GM12873 (cell line): Measurements from ENCODE around the gene HPD.
A peak's percentile ranks its signal among the peaks of the same experiment; 100 is the strongest.

Experiments used
- TF ChIP-seq, protein P1 (sequence below): IDR thresholded peaks from 2 replicates; pipeline ENCODE4 v1.5.1; 2012; ENCODE audit warnings: low read depth, mild to moderate bottlenecking, moderate library complexity, low read length, control low read depth; ENCODE audit not compliant: insufficient read depth; ENCODE audit errors: missing control alignments

Gene HPD

DNA sequence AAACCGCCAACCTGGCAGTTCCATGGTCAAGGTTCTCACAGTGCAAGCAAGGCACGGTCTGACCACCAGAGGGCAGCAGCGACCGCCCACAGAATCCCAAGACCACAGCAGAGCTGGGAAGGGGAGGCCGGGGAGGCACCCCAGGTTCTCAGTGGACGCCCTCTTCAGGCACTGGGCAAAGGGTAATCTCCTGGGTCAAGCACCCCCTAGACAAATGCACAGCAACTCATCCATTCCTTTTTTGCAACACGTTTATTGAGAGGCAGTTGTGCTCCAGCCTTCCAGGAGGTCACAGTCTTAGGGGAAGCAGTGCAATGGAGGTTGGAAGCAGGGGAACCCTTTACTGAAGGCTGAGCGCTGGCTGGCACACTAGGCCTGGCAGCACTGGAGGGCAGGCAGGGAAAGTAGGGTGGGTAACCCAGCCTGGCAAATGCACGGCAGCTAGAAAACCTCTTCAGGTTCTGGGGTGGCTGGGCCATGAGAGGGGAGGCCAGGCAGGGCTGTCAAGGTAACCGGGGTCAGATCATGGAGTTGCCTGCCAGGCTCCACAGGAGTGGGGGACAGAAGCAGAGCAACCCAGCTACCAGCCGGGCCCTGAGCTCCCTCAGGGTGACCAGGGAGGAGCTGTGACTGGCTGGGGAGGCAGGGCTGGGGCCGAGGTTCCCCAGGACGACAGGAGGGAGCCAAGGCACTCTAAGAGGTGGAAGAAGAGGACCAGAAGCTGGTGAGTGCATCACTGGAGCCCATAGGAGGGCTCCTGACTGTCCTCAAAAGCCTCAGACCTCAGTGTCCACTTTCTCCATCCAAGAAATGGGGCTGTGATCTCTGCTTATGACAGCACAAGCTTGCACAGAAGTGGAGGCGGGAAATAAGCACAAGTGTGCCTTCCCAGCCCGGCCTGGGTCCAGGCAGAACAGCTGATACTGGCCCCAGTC is 63.4 kb downstream of the HPD start:
- TF ChIP-seq, protein P1, sequence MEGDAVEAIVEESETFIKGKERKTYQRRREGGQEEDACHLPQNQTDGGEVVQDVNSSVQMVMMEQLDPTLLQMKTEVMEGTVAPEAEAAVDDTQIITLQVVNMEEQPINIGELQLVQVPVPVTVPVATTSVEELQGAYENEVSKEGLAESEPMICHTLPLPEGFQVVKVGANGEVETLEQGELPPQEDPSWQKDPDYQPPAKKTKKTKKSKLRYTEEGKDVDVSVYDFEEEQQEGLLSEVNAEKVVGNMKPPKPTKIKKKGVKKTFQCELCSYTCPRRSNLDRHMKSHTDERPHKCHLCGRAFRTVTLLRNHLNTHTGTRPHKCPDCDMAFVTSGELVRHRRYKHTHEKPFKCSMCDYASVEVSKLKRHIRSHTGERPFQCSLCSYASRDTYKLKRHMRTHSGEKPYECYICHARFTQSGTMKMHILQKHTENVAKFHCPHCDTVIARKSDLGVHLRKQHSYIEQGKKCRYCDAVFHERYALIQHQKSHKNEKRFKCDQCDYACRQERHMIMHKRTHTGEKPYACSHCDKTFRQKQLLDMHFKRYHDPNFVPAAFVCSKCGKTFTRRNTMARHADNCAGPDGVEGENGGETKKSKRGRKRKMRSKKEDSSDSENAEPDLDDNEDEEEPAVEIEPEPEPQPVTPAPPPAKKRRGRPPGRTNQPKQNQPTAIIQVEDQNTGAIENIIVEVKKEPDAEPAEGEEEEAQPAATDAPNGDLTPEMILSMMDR: peak; percentile 97

DNA sequence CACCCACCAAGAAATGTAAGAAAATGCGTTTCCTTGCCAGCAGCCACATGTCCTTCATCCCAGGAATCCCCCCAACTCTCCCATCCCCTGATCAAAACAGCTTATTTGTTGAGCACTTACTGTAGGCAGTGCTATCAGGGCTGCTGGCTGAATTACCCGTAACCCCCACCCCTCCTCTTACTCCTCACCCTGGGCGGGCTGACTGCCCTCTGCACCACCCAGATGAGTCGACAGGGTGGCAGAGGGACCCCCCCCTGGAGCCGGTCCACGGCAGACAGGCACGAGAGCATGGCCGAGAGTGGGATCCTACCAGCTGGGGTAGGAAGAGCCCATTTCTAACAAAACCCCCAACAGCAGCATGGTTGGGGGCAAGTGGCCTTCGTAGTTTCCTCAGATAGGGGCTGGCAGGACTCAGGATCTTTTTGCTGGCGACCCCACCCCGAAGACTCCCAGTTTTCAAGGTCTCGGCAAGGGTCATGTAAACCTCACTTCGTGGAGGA is 64.1 kb downstream of the HPD start:
- TF ChIP-seq, protein P1: no peak

GRCh38 chr12:121793838-121794533 is 64.7 kb downstream of the HPD start:
- TF ChIP-seq, protein P1: peak; percentile 100

- TF ChIP-seq, protein P1: no peak
These were observed 65.2 kb downstream of the HPD start, which contains the start of gene RHOF for GRCh38 chr12:121793440-121793837. Gene RHOF, minus strand, starts transcription at chr12:121793688. Its CDS starts 55 bp downstream, at chr12:121793633.

- TF ChIP-seq, protein P1: peak; percentile 24
These were observed 65.8 kb downstream of the HPD start for GRCh38 chr12:121792607-121793439.

DNA sequence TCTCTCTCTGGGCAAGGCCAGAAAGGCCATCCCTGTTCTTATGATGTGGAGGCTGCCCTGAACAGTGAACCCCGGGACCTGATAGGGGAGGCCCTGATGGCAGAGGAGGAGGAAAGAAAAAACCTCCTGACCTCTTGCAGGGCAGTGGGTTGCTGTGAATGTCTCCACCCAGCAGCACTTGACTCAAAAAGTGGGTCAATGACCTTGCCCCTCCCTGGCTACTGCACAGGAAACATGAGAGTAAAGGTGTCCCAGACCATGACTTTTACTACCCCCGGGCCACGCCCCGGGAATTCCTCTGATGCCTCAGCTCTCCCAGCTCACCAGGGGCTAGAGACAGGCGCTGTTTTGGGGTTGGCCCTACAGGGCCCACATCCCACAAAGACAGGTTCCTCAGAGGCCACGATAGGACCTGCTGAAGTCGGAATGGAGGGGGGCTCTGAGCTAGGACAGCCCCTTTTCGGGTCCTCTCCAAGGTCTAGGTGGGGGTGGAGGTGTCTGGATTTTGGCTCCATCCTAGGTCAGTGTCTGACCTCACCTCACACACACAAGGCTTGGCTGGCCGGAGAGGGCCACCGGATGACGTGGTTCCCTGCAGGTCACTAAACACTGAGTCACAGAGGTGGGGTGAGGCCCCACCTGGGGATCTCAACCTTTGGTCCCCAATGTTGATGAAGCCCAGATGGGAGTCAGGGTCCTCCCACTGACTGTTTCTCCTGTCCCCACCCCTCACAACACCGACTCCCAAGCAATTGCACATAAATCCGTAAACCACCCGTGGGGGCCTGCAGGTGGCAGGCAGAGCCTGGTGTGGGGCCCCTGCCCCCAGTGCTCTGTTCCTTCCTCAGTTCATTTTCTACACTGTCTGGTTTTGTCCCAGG is 66.7 kb downstream of the HPD start:
- TF ChIP-seq, protein P1: peak; percentile 31
